ENCODE measurements around the gene SPANXN1.
"Not testable (repeated sequence)": the region's sequence is repeated elsewhere in the genome, so short reads cannot be mapped to it uniquely, and the experiment has no call there.

The SPANXN1 gene, protein sequence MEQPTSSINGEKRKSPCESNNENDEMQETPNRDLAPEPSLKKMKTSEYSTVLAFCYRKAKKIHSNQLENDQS

DNA sequence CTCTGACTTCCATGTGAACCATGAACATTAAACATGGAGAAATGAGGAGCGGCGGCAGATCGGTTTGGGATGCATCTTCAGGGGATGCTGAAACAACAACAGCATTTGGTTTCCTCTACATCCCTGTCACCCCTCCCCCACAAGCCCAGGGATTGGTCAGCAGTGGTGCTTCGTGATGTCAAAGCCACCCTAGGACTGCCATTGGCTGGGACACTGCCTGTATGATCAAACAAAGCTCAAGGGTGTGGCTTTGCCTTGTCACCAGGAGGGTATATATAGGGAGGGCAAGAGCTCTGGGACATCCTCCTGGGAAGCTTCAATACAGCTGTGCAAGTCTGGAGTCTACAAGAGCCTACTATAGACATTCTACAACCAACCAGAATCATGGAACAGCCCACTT is at the start of gene SPANXN1:
TSS of gene SPANXN1 (plus strand) at position 301 of the 400 bp plus-strand sequence. CDS start at position 385, 84 bp downstream.
- H3K27me3 ChIP-seq (ENCODE audit: control insufficient read depth in 2 of 2, insufficient read depth in 2 of 2, low read length in 2 of 2); H3K4me1 ChIP-seq (ENCODE audit: control insufficient read depth in 2 of 2, insufficient read depth in 2 of 2, low read length in 2 of 2); H3K9me3 ChIP-seq (ENCODE audit: control insufficient read depth in 2 of 2, low read length in 2 of 2); H3K27ac ChIP-seq (ENCODE audit: low read depth in 2 of 2, low read length in 2 of 2); H3K36me3 ChIP-seq (ENCODE audit: control insufficient read depth in 2 of 2, insufficient read depth in 2 of 2, low read length in 2 of 2); H3K4me3 ChIP-seq (ENCODE audit: low read length in 2 of 2); H3K9ac ChIP-seq (ENCODE audit: low read depth in 1 of 2, low read length in 2 of 2): not testable (repeated sequence)

DNA sequence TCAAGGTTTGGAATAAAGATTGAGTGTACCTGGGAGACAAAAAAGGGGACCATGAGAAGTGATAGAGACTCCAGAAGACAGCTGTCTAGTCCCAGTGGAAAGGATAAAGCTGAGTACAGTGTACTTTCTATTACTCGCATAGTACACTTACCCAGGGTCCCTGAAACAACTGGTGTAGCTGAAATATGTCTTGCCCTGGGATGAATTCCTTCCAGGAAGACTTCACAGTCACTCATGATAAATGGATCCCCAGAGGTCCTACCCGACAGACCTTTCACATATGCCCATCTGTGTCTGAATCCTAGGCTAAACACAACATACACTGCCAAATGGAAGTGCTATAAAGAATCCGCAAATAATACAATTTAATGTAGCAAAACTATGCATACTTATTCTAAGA is 48.2 kb upstream of the SPANXN1 start:
- H3K27ac ChIP-seq (ENCODE audit: low read depth in 2 of 2, low read length in 2 of 2) = no peak overlapping the region
- no peak overlapping the region for H3K4me3 ChIP-seq (ENCODE audit: low read length in 2 of 2)
- H3K4me1 ChIP-seq (ENCODE audit: control insufficient read depth in 2 of 2, insufficient read depth in 2 of 2, low read length in 2 of 2) = no peaks in the 10 kb centered on the region
- no peaks in the 10 kb centered on the region for H3K9me3 ChIP-seq (ENCODE audit: control insufficient read depth in 2 of 2, low read length in 2 of 2)
- H3K9ac ChIP-seq (ENCODE audit: low read depth in 1 of 2, low read length in 2 of 2) = no peak overlapping the region
- H3K27me3 ChIP-seq (ENCODE audit: control insufficient read depth in 2 of 2, insufficient read depth in 2 of 2, low read length in 2 of 2) = no peaks in the 10 kb centered on the region
- H3K36me3 ChIP-seq (ENCODE audit: control insufficient read depth in 2 of 2, insufficient read depth in 2 of 2, low read length in 2 of 2) = no peaks in the 10 kb centered on the region

DNA sequence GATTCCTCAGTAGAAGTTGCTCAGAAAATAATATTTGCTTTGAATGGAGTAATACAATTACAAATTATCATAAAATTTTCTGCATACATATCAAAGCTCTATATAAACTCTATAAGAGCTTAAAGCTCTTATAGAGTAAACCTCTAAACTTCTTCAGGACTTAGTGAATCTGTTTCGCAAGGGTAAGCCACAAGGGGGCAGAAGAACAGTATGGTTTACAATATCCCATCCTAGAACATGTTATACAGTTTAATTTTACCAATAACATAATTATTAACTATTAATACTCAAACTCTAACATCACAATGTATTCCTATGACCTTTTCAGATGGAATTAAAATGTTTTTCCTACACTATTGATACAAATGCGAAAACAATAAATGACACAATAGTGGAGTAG is 33.8 kb upstream of the SPANXN1 start:
- no peak overlapping the region for H3K27ac ChIP-seq (ENCODE audit: low read depth in 2 of 2, low read length in 2 of 2)
- H3K9me3 ChIP-seq (ENCODE audit: control insufficient read depth in 2 of 2, low read length in 2 of 2) = no peaks in the 10 kb centered on the region
- H3K27me3 ChIP-seq (ENCODE audit: control insufficient read depth in 2 of 2, insufficient read depth in 2 of 2, low read length in 2 of 2) = no peaks in the 10 kb centered on the region
- H3K4me3 ChIP-seq (ENCODE audit: low read length in 2 of 2) = no peak overlapping the region
- no peaks in the 10 kb centered on the region for H3K36me3 ChIP-seq (ENCODE audit: control insufficient read depth in 2 of 2, insufficient read depth in 2 of 2, low read length in 2 of 2)
- no peaks in the 10 kb centered on the region for H3K4me1 ChIP-seq (ENCODE audit: control insufficient read depth in 2 of 2, insufficient read depth in 2 of 2, low read length in 2 of 2)
- H3K9ac ChIP-seq (ENCODE audit: low read depth in 1 of 2, low read length in 2 of 2) = no peak overlapping the region

DNA sequence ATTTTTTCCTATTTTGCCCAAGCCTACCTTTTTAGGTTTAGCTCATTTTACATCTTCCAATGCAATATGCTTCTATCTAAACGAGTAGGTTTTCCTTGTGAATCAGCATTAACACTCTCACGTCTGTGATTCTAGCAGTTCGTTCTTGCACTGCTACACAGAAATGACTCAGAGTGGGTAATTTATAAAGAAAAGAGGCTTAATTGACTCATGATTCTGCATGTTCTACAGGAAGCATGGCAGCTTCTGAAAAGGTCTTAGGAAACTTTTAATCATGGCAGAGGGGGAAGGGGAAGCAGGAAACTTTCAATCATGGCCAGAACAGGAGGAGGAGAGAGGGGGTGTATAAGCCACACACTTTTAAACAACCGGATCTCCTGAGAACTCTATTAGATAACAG is 44.9 kb downstream of the SPANXN1 start:
- H3K36me3 ChIP-seq (ENCODE audit: control insufficient read depth in 2 of 2, insufficient read depth in 2 of 2, low read length in 2 of 2) = no peaks in the 10 kb centered on the region
- no peaks in the 10 kb centered on the region for H3K4me1 ChIP-seq (ENCODE audit: control insufficient read depth in 2 of 2, insufficient read depth in 2 of 2, low read length in 2 of 2)
- no peaks in the 10 kb centered on the region for H3K9me3 ChIP-seq (ENCODE audit: control insufficient read depth in 2 of 2, low read length in 2 of 2)
- H3K27ac ChIP-seq (ENCODE audit: low read depth in 2 of 2, low read length in 2 of 2) = no peak overlapping the region
- no peak overlapping the region for H3K9ac ChIP-seq (ENCODE audit: low read depth in 1 of 2, low read length in 2 of 2)
- no peak overlapping the region for H3K4me3 ChIP-seq (ENCODE audit: low read length in 2 of 2)
- H3K27me3 ChIP-seq (ENCODE audit: control insufficient read depth in 2 of 2, insufficient read depth in 2 of 2, low read length in 2 of 2) = no peaks in the 10 kb centered on the region
